HG03196 (cell line): ENCODE measurements around the gene PTPRU.
"Not testable (repeated sequence)": the region's sequence is repeated elsewhere in the genome, so short reads cannot be mapped to it uniquely, and the experiment has no call there.

ENCODE experiments used
- ATAC-seq: cut with Tn5 transposase; IDR thresholded peaks from one replicate; pipeline ENCODE4 v1.9.1; 2021; ENCODE audit not compliant: unreplicated experiment

The PTPRU gene

DNA sequence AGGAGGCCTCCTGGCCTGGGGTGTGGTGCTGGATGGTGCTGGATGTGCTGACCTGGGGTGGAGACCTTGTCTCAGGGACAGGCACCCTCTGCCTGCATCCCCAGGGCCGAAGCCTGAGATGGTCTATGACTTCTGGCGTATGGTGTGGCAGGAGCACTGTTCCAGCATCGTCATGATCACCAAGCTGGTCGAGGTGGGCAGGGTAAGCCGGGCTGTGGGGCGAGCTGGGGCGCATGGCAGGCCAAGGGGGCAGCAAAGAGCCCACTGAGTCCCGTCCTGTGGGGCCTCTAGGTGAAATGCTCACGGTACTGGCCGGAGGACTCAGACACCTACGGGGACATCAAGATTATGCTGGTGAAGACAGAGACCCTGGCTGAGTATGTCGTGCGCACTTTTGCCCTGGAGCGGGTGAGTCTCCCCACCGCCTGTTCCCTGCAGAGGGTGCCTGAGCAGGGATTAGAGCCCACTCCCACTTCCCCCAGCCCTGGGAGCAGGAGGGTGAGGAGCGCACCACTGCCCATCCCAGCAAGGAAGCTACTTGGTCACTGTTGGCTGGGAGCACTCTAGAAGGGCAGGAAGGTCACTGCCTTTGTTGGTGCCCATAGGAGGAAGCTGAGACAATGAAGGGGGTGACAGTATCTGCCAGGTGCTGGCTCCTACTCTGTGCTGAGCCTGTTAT is 75.2 kb downstream of the PTPRU start:
- ATAC-seq: no peak

GRCh38 chr1:29312469-29313461 is 76.4 kb downstream of the PTPRU start:
- no peak for ATAC-seq

DNA sequence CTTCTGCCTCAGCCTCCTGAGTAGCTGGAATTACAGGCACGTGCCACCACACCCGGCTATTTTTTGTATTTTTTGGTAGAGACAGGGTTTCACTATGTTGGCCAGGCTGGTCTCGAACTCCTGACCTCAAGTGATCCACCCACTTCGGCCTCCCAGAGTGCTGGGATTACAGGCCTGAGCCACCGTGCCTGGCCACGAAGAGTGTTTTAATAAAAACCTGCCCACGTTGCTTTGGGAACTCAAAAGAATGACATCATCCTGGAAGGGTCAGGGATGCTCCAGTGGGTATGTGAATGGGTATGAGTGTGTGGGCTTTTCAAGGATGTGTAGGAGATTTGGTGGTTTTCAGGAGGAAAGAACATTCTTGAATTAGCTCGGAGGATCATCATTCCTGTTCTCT is 78.4 kb downstream of the PTPRU start:
- ATAC-seq: not testable (repeated sequence)

- no peak for ATAC-seq
Observed at GRCh38 chr1:29315262-29315661, 78.9 kb downstream of the PTPRU start.

GRCh38 chr1:29315876-29316275 is 79.6 kb downstream of the PTPRU start:
- no peak for ATAC-seq

GRCh38 chr1:29317063-29317915 is 81.0 kb downstream of the PTPRU start:
- no peak for ATAC-seq

DNA sequence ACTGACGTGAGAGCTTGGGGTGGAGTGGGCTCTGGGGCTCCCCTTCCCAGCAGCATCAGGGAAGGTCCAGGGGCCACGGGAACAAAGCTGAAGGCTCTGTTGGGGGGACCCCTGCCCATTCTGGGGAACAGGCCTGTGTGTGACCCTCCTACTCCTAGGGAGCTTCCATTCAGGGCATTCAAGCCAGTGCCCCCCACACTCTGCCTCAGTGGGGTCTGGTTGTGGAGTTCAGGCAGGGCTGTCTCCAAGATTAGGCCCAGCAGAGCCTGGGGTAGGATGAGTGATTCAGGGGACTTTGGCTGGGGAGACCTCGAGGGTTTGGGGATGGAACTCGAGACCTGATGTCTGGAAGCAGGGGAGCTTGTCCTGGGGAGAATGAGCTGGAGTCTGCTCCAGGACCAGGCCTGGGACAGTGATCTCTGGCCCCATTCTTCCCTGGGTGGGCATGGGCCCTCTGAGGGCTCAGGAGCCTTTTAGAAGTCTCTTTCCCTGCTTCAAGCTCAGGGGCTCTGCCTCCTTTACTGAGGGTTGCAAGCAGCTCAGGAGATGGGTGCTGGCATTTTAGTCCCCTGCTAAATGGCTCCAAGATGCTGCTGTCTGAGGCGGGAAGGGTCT is 81.7 kb downstream of the PTPRU start:
- no peak for ATAC-seq

GRCh38 chr1:29318724-29319123 is 82.4 kb downstream of the PTPRU start:
- no peak for ATAC-seq

DNA sequence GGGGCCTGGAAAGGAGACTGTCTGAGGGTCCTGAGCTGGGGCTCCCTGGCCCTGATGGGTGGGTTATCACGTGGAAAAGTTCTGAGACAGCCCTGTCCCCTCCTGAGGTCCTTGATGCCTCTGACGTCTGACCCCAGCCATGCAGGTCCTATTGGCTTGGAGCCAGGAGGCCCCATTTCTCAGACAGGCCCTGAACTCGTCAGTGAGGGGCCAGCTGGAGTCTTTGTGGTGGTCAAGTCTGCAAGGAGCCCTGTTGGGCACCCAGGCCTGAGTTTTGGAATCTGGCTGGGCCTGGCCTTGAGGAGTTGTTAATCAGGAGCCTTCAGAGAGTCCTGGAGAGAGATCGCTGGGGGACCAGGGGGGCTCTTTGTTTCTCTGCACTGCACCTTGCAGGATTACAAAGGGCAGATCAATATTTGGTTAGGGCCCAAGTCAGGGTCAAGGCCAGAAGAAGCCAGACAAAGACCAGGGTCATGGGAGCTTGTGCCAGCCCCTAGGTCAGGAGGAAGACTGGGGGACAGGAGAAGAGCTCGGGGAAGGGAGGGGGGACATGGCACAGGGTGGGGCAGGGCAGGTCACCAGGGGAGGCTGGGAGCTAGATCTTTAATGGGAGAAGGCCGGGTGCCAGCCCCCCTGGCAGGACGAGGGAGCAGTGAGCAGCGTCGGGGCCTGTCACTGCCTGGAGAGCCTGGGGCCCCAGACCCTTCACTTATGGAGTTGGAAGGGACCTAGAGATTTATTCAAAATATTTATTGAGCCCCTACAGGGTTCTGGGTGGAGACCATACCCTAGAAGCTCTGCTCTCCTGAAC is 83.2 kb downstream of the PTPRU start:
- ATAC-seq: no peak

- ATAC-seq: no peak
Observed at GRCh38 chr1:29320156-29320940, 84.0 kb downstream of the PTPRU start.

GRCh38 chr1:29321176-29321575 is 84.9 kb downstream of the PTPRU start:
- ATAC-seq: no peak

GRCh38 chr1:29322147-29322694 is 85.9 kb downstream of the PTPRU start:
- ATAC-seq: no peak

GRCh38 chr1:29322861-29323585 is 86.7 kb downstream of the PTPRU start:
- no peak for ATAC-seq

DNA sequence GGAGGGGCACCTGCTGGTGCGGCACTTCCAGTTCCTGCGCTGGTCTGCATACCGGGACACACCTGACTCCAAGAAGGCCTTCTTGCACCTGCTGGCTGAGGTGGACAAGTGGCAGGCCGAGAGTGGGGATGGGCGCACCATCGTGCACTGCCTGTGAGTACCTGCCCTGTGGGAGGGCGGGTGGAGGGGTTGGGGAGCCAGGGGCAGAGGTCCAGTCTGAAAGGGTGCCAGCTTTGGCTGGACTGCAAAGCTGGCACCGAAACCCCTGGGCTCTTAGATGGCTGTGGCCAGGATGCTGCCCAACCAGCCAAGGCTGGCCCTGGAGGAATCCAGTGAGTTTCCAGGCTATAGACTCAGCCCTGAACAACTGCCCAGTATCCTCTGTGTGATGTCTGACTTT is 87.3 kb downstream of the PTPRU start:
- ATAC-seq: no peak

DNA sequence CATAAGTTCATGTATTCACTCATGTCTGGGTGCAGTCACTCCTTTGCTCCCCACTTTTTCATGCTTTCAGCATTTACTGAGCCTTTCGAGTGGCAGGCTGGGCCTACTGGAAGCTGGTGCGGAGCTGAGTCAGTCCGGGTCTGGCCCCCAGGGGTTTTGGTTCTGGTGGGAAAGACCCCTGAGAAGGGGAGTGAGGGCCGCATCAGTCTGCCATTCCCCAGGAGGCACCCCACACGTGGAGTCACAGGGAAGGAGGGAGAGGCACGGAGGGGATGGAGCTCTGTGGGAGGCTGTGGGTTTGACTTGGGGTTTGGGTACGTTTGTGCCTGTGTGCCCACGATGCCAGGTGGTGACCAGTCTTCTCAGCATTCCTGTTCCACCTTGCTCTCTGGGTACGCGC is 87.9 kb downstream of the PTPRU start:
- ATAC-seq: no peak

GRCh38 chr1:29324771-29325351 is 88.5 kb downstream of the PTPRU start:
- no peak for ATAC-seq

DNA sequence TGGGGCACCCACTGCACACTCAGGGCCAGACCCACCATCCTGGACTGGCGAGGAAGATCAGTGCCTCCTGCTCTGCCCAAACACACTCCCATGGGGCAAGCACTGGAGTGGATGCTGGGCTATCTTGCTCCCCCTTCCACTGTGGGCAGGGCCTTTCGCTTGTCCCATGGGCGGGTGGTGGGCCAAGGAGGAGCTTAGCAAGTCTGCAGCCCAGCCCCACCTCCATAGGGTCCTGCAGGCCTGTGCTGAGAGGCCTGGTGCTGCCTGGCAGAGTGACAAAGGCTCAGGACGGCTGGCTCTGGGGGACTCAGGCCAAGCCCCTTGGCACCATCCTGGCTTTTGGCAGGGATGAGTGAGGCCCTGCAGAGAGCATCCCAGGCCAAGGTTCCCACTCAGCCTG is 89.4 kb downstream of the PTPRU start:
- ATAC-seq: no peak

GRCh38 chr1:29326123-29326522 is 89.8 kb downstream of the PTPRU start:
- ATAC-seq: no peak
